HEK293T (cell line): ENCODE measurements around the gene FBXO7.

ENCODE experiments used
- CTCF ChIA-PET: fragments of 350-600 bp; formaldehyde crosslinking; extraction: SDS; loops from one replicate; lab custom pipeline; 2021; ENCODE audit warnings: antibody characterized with exemption, inconsistent platforms; lab: Yijun Ruan, JAX
- POLR2A ChIA-PET: fragments of 350-600 bp; formaldehyde crosslinking; extraction: SDS; loops from one replicate; lab custom pipeline; 2020; ENCODE audit warnings: antibody characterized with exemption, inconsistent platforms; lab: Yijun Ruan, JAX
- DNase-seq: peaks from one replicate; pipeline ENCODE4 v3.0.0; 2012; ENCODE audit warnings: mixed read lengths; ENCODE audit errors: extremely low spot score
- ARNT ChIP-seq: fragments of 450-650 bp; IDR thresholded peaks from 2 replicates; pipeline ENCODE4 v1.6.1; 2017; ENCODE audit warnings: mild to moderate bottlenecking
- BHLHE40 ChIP-seq: fragments of 450-650 bp; IDR thresholded peaks from 2 replicates; pipeline ENCODE4 v1.6.1; 2016; ENCODE audit warnings: mild to moderate bottlenecking, moderate library complexity, borderline replicate concordance
- CTBP1 ChIP-seq: fragments of 450-650 bp; IDR thresholded peaks from 2 replicates; pipeline ENCODE4 v1.6.1; 2016; ENCODE audit warnings: borderline replicate concordance
- ELF4 ChIP-seq: fragments of 450-650 bp; IDR thresholded peaks from 2 replicates; pipeline ENCODE4 v1.6.1; 2017; ENCODE audit warnings: antibody characterized with exemption
- FOXA1 ChIP-seq: fragments of 450-650 bp; IDR thresholded peaks from 2 replicates; pipeline ENCODE4 v1.6.1; 2016; ENCODE audit warnings: mild to moderate bottlenecking
- FOXK2 ChIP-seq: fragments of 450-650 bp; IDR thresholded peaks from 2 replicates; pipeline ENCODE4 v1.6.1; 2016; ENCODE audit warnings: mild to moderate bottlenecking
- FOXM1 ChIP-seq: fragments of 450-650 bp; IDR thresholded peaks from 2 replicates; pipeline ENCODE4 v1.6.1; 2017; ENCODE audit warnings: mild to moderate bottlenecking, borderline replicate concordance
- HDGF ChIP-seq: fragments of 450-650 bp; IDR thresholded peaks from 2 replicates; pipeline ENCODE4 v1.6.1; 2017; ENCODE audit warnings: antibody characterized with exemption, borderline replicate concordance
- L3MBTL2 ChIP-seq: fragments of 450-650 bp; conservative IDR thresholded peaks from 2 replicates; pipeline ENCODE4 v1.6.1; 2016; ENCODE audit warnings: mild to moderate bottlenecking
- LEF1 ChIP-seq: fragments of 450-650 bp; IDR thresholded peaks from 2 replicates; pipeline ENCODE4 v1.6.1; 2017; ENCODE audit warnings: mild to moderate bottlenecking, borderline replicate concordance
- NFRKB ChIP-seq: fragments of 450-650 bp; IDR thresholded peaks from 2 replicates; pipeline ENCODE4 v1.6.1; 2016; ENCODE audit warnings: mild to moderate bottlenecking, moderate library complexity
- PKNOX1 ChIP-seq: fragments of 450-650 bp; IDR thresholded peaks from 2 replicates; pipeline ENCODE4 v1.6.1; 2016
- SP1 ChIP-seq: fragments of 450-650 bp; IDR thresholded peaks from 2 replicates; pipeline ENCODE4 v1.6.1; 2017
- SUZ12 ChIP-seq: fragments of 450-650 bp; IDR thresholded peaks from 2 replicates; pipeline ENCODE4 v1.6.1; 2016; ENCODE audit warnings: mild to moderate bottlenecking
- TARDBP ChIP-seq: fragments of 450-650 bp; IDR thresholded peaks from 2 replicates; pipeline ENCODE4 v1.6.1; 2016
- ZNF384 ChIP-seq: fragments of 450-650 bp; IDR thresholded peaks from 2 replicates; pipeline ENCODE4 v1.6.1; 2016

FBXO7 gene

GRCh38 chr22:32517921-32518320 is 43.3 kb downstream of the FBXO7 start:
- CTCF ChIA-PET: interaction anchor here (2.7 kb wide), 1 partner anchor 11 kb away, joined by 14 read pairs; no protein-coding TSS in a partner anchor
- POLR2A ChIA-PET: interaction anchor here (1.0 kb wide), 1 partner anchor 43 kb away, joined by 3 read pairs; the partner anchor contains the start of gene FBXO7
- TF ChIP-seq LEF1 (no peak), SUZ12 (no peak), FOXK2 (no peak), PKNOX1 (no peak), FOXA1 (no peak), FOXM1 (no peak), SP1 (no peak), CTBP1 (no peak), BHLHE40 (no peak), ARNT (no peak), ZNF384 (no peak), ELF4 (no peak), NFRKB (no peak), HDGF (no peak), TARDBP (no peak), L3MBTL2 (no peak)
- peak; percentile 2 for DNase-seq

- no peak for TF ChIP-seq CTBP1
- no peak for TF ChIP-seq NFRKB
- no peak for TF ChIP-seq L3MBTL2
- no peak for TF ChIP-seq FOXM1
- no peak for TF ChIP-seq TARDBP
- TF ChIP-seq SUZ12: no peak
- no peak for TF ChIP-seq SP1
- no peak for TF ChIP-seq ARNT
- TF ChIP-seq BHLHE40: no peak
- no peak for DNase-seq
- CTCF ChIA-PET: interaction anchor here (2.7 kb wide), 1 partner anchor 10 kb away, joined by 14 read pairs; no protein-coding TSS in a partner anchor
- POLR2A ChIA-PET: interaction anchor here (0.8 to 1.0 kb wide), 2 partner anchors 43 to 45 kb away, joined by 3 read pairs; partner anchors contain the start of gene FBXO7
Observed at GRCh38 chr22:32518381-32518780, 43.8 kb downstream of the FBXO7 start.

GRCh38 chr22:32518848-32519247 is 44.2 kb downstream of the FBXO7 start:
- TF ChIP-seq SUZ12 (no peak), LEF1 (no peak), FOXA1 (no peak), ARNT (no peak), CTBP1 (no peak), SP1 (no peak), FOXK2 (no peak), HDGF (no peak), NFRKB (no peak), ZNF384 (no peak)
- POLR2A ChIA-PET: interaction anchor here (0.8 kb wide), 1 partner anchor 45 kb away, joined by 3 read pairs; no protein-coding TSS in a partner anchor
- DNase-seq: no peak
- CTCF ChIA-PET: interaction anchor here (0.7 to 2.7 kb wide), 2 partner anchors 10 to 290 kb away, joined by 3 to 14 read pairs; no protein-coding TSS in a partner anchor

DNA sequence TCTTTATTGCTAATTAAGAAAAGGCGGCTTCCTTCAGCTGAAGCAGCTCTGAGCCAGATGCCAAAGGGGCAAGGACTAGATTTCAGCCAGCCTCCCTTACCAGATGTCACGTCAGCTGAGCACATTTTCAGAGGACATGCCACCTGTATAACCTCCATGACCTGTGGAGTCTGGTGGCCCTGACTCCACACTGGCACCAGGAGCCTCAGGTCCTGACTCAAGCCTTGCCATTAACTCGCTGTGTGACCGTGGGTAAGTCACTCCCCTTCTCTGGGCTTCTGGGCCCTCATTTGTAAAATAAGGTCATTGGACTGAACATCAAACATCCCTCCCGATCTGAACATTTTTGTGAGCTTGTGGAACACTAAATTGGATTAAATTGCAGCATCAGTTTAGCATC is 46.0 kb downstream of the FBXO7 start:
- ChIA-PET CTCF (no interaction called here), POLR2A (no interaction called here)
- DNase-seq: no peak
- TF ChIP-seq FOXM1: no peak
- no peak for TF ChIP-seq CTBP1
- no peak for TF ChIP-seq SP1
- TF ChIP-seq L3MBTL2: no peak
- TF ChIP-seq PKNOX1: no peak

GRCh38 chr22:32522237-32522636 is 47.6 kb downstream of the FBXO7 start:
- DNase-seq: no peak
- CTCF ChIA-PET: no interaction called here
- no peak for TF ChIP-seq SUZ12
- no peak for TF ChIP-seq TARDBP
- no peak for TF ChIP-seq FOXK2
- TF ChIP-seq ELF4: no peak
- TF ChIP-seq ARNT: no peak
- no peak for TF ChIP-seq PKNOX1
- no peak for TF ChIP-seq LEF1
- no peak for TF ChIP-seq SP1
- no peak for TF ChIP-seq FOXA1
- no peak for TF ChIP-seq L3MBTL2
- no peak for TF ChIP-seq NFRKB
- no peak for TF ChIP-seq HDGF
- TF ChIP-seq CTBP1: no peak
- POLR2A ChIA-PET: no interaction called here

GRCh38 chr22:32527756-32528155 is 53.1 kb downstream of the FBXO7 start:
- POLR2A ChIA-PET: no interaction called here
- CTCF ChIA-PET: interaction anchor here (1.2 to 2.7 kb wide), 3 partner anchors 9 to 269 kb away, joined by 3 to 29 read pairs (median 14); no protein-coding TSS in a partner anchor

More at GRCh38 chr22:32527756-32528155, 53.1 kb downstream of the FBXO7 start:
- no peak for TF ChIP-seq BHLHE40
- no peak for TF ChIP-seq CTBP1
- no peak for TF ChIP-seq FOXK2
- TF ChIP-seq TARDBP: no peak
- TF ChIP-seq ELF4: no peak
- TF ChIP-seq L3MBTL2: no peak
- TF ChIP-seq HDGF: no peak
- no peak for TF ChIP-seq NFRKB
- TF ChIP-seq FOXM1: no peak
- no peak for TF ChIP-seq PKNOX1
- no peak for TF ChIP-seq SP1
- TF ChIP-seq LEF1: no peak
- TF ChIP-seq ARNT: no peak
- no peak for TF ChIP-seq ZNF384
- no peak for TF ChIP-seq SUZ12
- DNase-seq: no peak
